ENCODE data around the gene IL1RN. TPM values are rescaled to one million over a fixed set of nuclear protein-coding genes. Genes with fewer than 3 reads are reported as not detected.

IL1RN gene
- total RNA-seq, 2 experiments from 2014 or later: 0.31 TPM; not detected in 1

- peak; percentile 79 for DNase-seq
- peaks cover 77% of the 10 kb centered on the region for H3K4me1 Mint-ChIP-seq (ENCODE audit: low read depth)
- peaks cover 36% of the 10 kb centered on the region for H3K36me3 Mint-ChIP-seq (ENCODE audit: low read depth)
- ATAC-seq: peak; percentile 51
- peak overlapping the region; percentile 53 for H3K4me3 Mint-ChIP-seq
- ChIA-PET POLR2A (no interaction called here), CTCF (interaction anchor here (1.6 to 4.8 kb wide), 2 partner anchors 30 to 31 kb away, joined by 3 to 52 read pairs; no protein-coding TSS in a partner anchor)
- H3K27ac Mint-ChIP-seq: peak overlapping the region; percentile 91
- no peaks in the 10 kb centered on the region for H3K27me3 Mint-ChIP-seq (ENCODE audit: low read depth)
- peaks cover 5% of the 10 kb centered on the region for H3K9me3 Mint-ChIP-seq (ENCODE audit: insufficient read depth)
Measured at GRCh38 chr2:113169002-113169530, 41.7 kb downstream of the IL1RN start.

GRCh38 chr2:113169586-113169985 lies 42.2 kb downstream of the IL1RN start:
- peaks cover 72% of the 10 kb centered on the region for H3K4me1 Mint-ChIP-seq (ENCODE audit: low read depth)
- H3K36me3 Mint-ChIP-seq (ENCODE audit: low read depth): peaks cover 41% of the 10 kb centered on the region
- H3K27me3 Mint-ChIP-seq (ENCODE audit: low read depth): no peaks in the 10 kb centered on the region
- ChIA-PET CTCF (interaction anchor here (1.6 kb wide), 1 partner anchor 31 kb away, joined by 3 read pairs; no protein-coding TSS in a partner anchor), POLR2A (no interaction called here)
- ATAC-seq: no peak
- peaks cover 5% of the 10 kb centered on the region for H3K9me3 Mint-ChIP-seq (ENCODE audit: insufficient read depth)
- peak overlapping the region; percentile 81 for H3K27ac Mint-ChIP-seq
- H3K4me3 Mint-ChIP-seq: no peak overlapping the region
- DNase-seq: no peak

GRCh38 chr2:113171334-113172075 lies 44.1 kb downstream of the IL1RN start:
- Mint-ChIP-seq H3K4me1 (ENCODE audit: low read depth) (peaks cover 70% of the 10 kb centered on the region), H3K4me3 (no peak overlapping the region), H3K36me3 (ENCODE audit: low read depth) (peaks cover 58% of the 10 kb centered on the region), H3K27me3 (ENCODE audit: low read depth) (peaks cover 2% of the 10 kb centered on the region), H3K9me3 (ENCODE audit: insufficient read depth) (peaks cover 5% of the 10 kb centered on the region), H3K27ac (peak overlapping the region; percentile 78)
- ATAC-seq (no peak), DNase-seq (no peak)
- ChIA-PET CTCF (interaction anchor here (1.9 to 13.5 kb wide), 3 partner anchors 14 to 91 kb away, joined by 8 to 370 read pairs (median 63); no protein-coding TSS in a partner anchor), POLR2A (interaction anchor here (5.9 kb wide), 1 partner anchor 14 kb away, joined by 81 read pairs; no protein-coding TSS in a partner anchor)

- H3K4me3 Mint-ChIP-seq: peak overlapping the region; percentile 83
- peaks cover 5% of the 10 kb centered on the region for H3K9me3 Mint-ChIP-seq (ENCODE audit: insufficient read depth)
- ChIA-PET CTCF (interaction anchor here (1.5 to 13.5 kb wide), 9 partner anchors 11 to 217 kb away, joined by 5 to 370 read pairs (median 9); no protein-coding TSS in a partner anchor), POLR2A (interaction anchor here (0.7 to 5.9 kb wide), 8 partner anchors 8 to 528 kb away, joined by 3 to 81 read pairs (median 6); no protein-coding TSS in a partner anchor)
- H3K36me3 Mint-ChIP-seq (ENCODE audit: low read depth): peaks cover 72% of the 10 kb centered on the region
- H3K27ac Mint-ChIP-seq: peak overlapping the region; percentile 91
- ATAC-seq (no peak), DNase-seq (no peak)
- H3K27me3 Mint-ChIP-seq (ENCODE audit: low read depth): peaks cover 2% of the 10 kb centered on the region
- H3K4me1 Mint-ChIP-seq (ENCODE audit: low read depth): peaks cover 70% of the 10 kb centered on the region
Measured at GRCh38 chr2:113172721-113173541, 45.5 kb downstream of the IL1RN start.

- CTCF ChIA-PET: interaction anchor here (0.8 to 13.5 kb wide), 19 partner anchors 8 to 216 kb away, joined by 3 to 370 read pairs (median 6); no protein-coding TSS in a partner anchor
- ATAC-seq (peak; percentile 75), DNase-seq (peak; percentile 96)
- Mint-ChIP-seq H3K36me3 (ENCODE audit: low read depth) (peaks cover 80% of the 10 kb centered on the region), H3K4me3 (peak within 1 kb of the TSS; percentile 83), H3K4me1 (ENCODE audit: low read depth) (peaks cover 70% of the 10 kb centered on the region), H3K27ac (peak within 1 kb of the TSS; percentile 91), H3K9me3 (ENCODE audit: insufficient read depth) (peaks cover 5% of the 10 kb centered on the region), H3K27me3 (ENCODE audit: low read depth) (peaks cover 2% of the 10 kb centered on the region)
- POLR2A ChIA-PET: interaction anchor here (0.6 to 5.9 kb wide), 21 partner anchors 9 to 590 kb away, joined by 3 to 81 read pairs (median 5); no protein-coding TSS in a partner anchor
Measured at GRCh38 chr2:113173542-113174375, 46.4 kb downstream of the IL1RN start, which contains the start of gene PSD4. Gene PSD4 (plus strand): TSS chr2:113173971. CDS start chr2:113182457, 8,486 bp downstream.

- Mint-ChIP-seq H3K9me3 (ENCODE audit: insufficient read depth) (peaks cover 5% of the 10 kb centered on the region), H3K4me3 (peak overlapping the region; percentile 83), H3K27ac (peak overlapping the region; percentile 91), H3K4me1 (ENCODE audit: low read depth) (peaks cover 70% of the 10 kb centered on the region), H3K36me3 (ENCODE audit: low read depth) (peaks cover 83% of the 10 kb centered on the region), H3K27me3 (ENCODE audit: low read depth) (peaks cover 2% of the 10 kb centered on the region)
- ChIA-PET CTCF (interaction anchor here (0.8 to 13.5 kb wide), 21 partner anchors 9 to 216 kb away, joined by 3 to 370 read pairs (median 5); no protein-coding TSS in a partner anchor), POLR2A (interaction anchor here (0.6 to 5.9 kb wide), 22 partner anchors 8 to 1120 kb away, joined by 3 to 81 read pairs (median 4); no protein-coding TSS in a partner anchor)
- DNase-seq (peak; percentile 57), ATAC-seq (peak; percentile 3)
Measured at GRCh38 chr2:113174376-113174750, 47.0 kb downstream of the IL1RN start.

GRCh38 chr2:113175042-113175628 lies 47.7 kb downstream of the IL1RN start:
- POLR2A ChIA-PET: interaction anchor here (0.6 to 5.9 kb wide), 24 partner anchors 9 to 1121 kb away, joined by 3 to 81 read pairs (median 4); no protein-coding TSS in a partner anchor
- peaks cover 83% of the 10 kb centered on the region for H3K36me3 Mint-ChIP-seq (ENCODE audit: low read depth)
- DNase-seq (peak; percentile 92), ATAC-seq (peak; percentile 65)
- peaks cover 5% of the 10 kb centered on the region for H3K9me3 Mint-ChIP-seq (ENCODE audit: insufficient read depth)
- H3K4me3 Mint-ChIP-seq: peak overlapping the region; percentile 83
- CTCF ChIA-PET: interaction anchor here (0.8 to 13.5 kb wide), 20 partner anchors 9 to 215 kb away, joined by 3 to 370 read pairs (median 6); no protein-coding TSS in a partner anchor
- H3K27ac Mint-ChIP-seq: peak overlapping the region; percentile 91
- peaks cover 72% of the 10 kb centered on the region for H3K4me1 Mint-ChIP-seq (ENCODE audit: low read depth)
- peaks cover 2% of the 10 kb centered on the region for H3K27me3 Mint-ChIP-seq (ENCODE audit: low read depth)

GRCh38 chr2:113175736-113176695 lies 48.6 kb downstream of the IL1RN start:
- Mint-ChIP-seq H3K27ac (peak overlapping the region; percentile 91), H3K27me3 (ENCODE audit: low read depth) (peaks cover 2% of the 10 kb centered on the region), H3K4me1 (ENCODE audit: low read depth) (peaks cover 79% of the 10 kb centered on the region), H3K4me3 (peak overlapping the region; percentile 83), H3K36me3 (ENCODE audit: low read depth) (peaks cover 90% of the 10 kb centered on the region), H3K9me3 (ENCODE audit: insufficient read depth) (peaks cover 4% of the 10 kb centered on the region)
- DNase-seq: peak; percentile 72
- ChIA-PET POLR2A (interaction anchor here (0.7 to 5.9 kb wide), 14 partner anchors 8 to 96 kb away, joined by 3 to 81 read pairs (median 8); no protein-coding TSS in a partner anchor), CTCF (interaction anchor here (1.0 to 13.5 kb wide), 11 partner anchors 13 to 214 kb away, joined by 3 to 370 read pairs (median 10); no protein-coding TSS in a partner anchor)
- ATAC-seq: no peak

GRCh38 chr2:113176696-113177355 lies 49.4 kb downstream of the IL1RN start:
- peak overlapping the region; percentile 91 for H3K27ac Mint-ChIP-seq
- no peaks in the 10 kb centered on the region for H3K9me3 Mint-ChIP-seq (ENCODE audit: insufficient read depth)
- no peak for ATAC-seq
- peaks cover 91% of the 10 kb centered on the region for H3K36me3 Mint-ChIP-seq (ENCODE audit: low read depth)
- peaks cover 79% of the 10 kb centered on the region for H3K4me1 Mint-ChIP-seq (ENCODE audit: low read depth)
- DNase-seq: no peak
- ChIA-PET POLR2A (interaction anchor here (1.2 to 5.9 kb wide), 6 partner anchors 12 to 97 kb away, joined by 4 to 81 read pairs (median 22); no protein-coding TSS in a partner anchor), CTCF (interaction anchor here (1.0 to 13.5 kb wide), 9 partner anchors 14 to 97 kb away, joined by 3 to 370 read pairs (median 22); no protein-coding TSS in a partner anchor)
- H3K4me3 Mint-ChIP-seq: peak overlapping the region; percentile 83
- peaks cover 2% of the 10 kb centered on the region for H3K27me3 Mint-ChIP-seq (ENCODE audit: low read depth)

All from activated CD8-positive, alpha-beta T cell treated with anti-CD3 and anti-CD28 coated beads, Interleukin-2, amount 10 ng/mL, durations not matched to agents 7 days and 5 days (primary cell).